ENCODE measurements around the gene CEMIP.
"Not testable (repeated sequence)": the region's sequence is repeated elsewhere in the genome, so short reads cannot be mapped to it uniquely, and the experiment has no call there.

CEMIP gene

GRCh38 chr15:80758130-80758745 lies 20.9 kb upstream of the CEMIP start:
- no peak overlapping the region for H3K4me3 ChIP-seq (ENCODE audit: low read length in 2 of 2)
- no peak overlapping the region for H3K27ac ChIP-seq (ENCODE audit: low read length)
- no peaks in the 10 kb centered on the region for H3K9me3 ChIP-seq (ENCODE audit: control insufficient read depth in 2 of 2, low read length in 2 of 2)
- peaks cover 2 to 3% of the 10 kb centered on the region in 2 donors for H3K36me3 ChIP-seq (ENCODE audit: control insufficient read depth in 2 of 2, insufficient read depth in 2 of 2, low read length in 2 of 2)
- H3K9ac ChIP-seq (ENCODE audit: low read length in 2 of 2), result no peak overlapping the region
- no peaks in the 10 kb centered on the region for H3K27me3 ChIP-seq (ENCODE audit: control insufficient read depth in 1 of 2, insufficient read depth in 2 of 2, low read length in 2 of 2)
- no peaks in the 10 kb centered on the region for H3K4me1 ChIP-seq (ENCODE audit: control insufficient read depth, insufficient read depth, low read length)

- Histone ChIP-seq H3K9me3 (ENCODE audit: control insufficient read depth in 2 of 2, low read length in 2 of 2) (no peaks in the 10 kb centered on the region), H3K27me3 (ENCODE audit: control insufficient read depth in 1 of 2, insufficient read depth in 2 of 2, low read length in 2 of 2) (no peaks in the 10 kb centered on the region), H3K27ac (ENCODE audit: low read length) (no peak overlapping the region), H3K36me3 (ENCODE audit: control insufficient read depth in 2 of 2, insufficient read depth in 2 of 2, low read length in 2 of 2) (no peaks in the 10 kb centered on the region), H3K4me3 (ENCODE audit: low read length in 2 of 2) (no peak overlapping the region), H3K9ac (ENCODE audit: low read length in 2 of 2) (no peak overlapping the region), H3K4me1 (ENCODE audit: control insufficient read depth, insufficient read depth, low read length) (no peaks in the 10 kb centered on the region)
Observed at GRCh38 chr15:80760960-80761359, 18.2 kb upstream of the CEMIP start.

GRCh38 chr15:80761754-80762153 lies 17.4 kb upstream of the CEMIP start:
- H3K36me3 ChIP-seq (ENCODE audit: control insufficient read depth in 2 of 2, insufficient read depth in 2 of 2, low read length in 2 of 2), result no peaks in the 10 kb centered on the region
- no peaks in the 10 kb centered on the region for H3K4me1 ChIP-seq (ENCODE audit: control insufficient read depth, insufficient read depth, low read length)
- H3K9me3 ChIP-seq (ENCODE audit: control insufficient read depth in 2 of 2, low read length in 2 of 2), result no peaks in the 10 kb centered on the region
- H3K4me3 ChIP-seq (ENCODE audit: low read length in 2 of 2), result no peak overlapping the region
- H3K27me3 ChIP-seq (ENCODE audit: control insufficient read depth in 1 of 2, insufficient read depth in 2 of 2, low read length in 2 of 2), result no peaks in the 10 kb centered on the region
- no peak overlapping the region for H3K9ac ChIP-seq (ENCODE audit: low read length in 2 of 2)
- no peak overlapping the region for H3K27ac ChIP-seq (ENCODE audit: low read length)

DNA sequence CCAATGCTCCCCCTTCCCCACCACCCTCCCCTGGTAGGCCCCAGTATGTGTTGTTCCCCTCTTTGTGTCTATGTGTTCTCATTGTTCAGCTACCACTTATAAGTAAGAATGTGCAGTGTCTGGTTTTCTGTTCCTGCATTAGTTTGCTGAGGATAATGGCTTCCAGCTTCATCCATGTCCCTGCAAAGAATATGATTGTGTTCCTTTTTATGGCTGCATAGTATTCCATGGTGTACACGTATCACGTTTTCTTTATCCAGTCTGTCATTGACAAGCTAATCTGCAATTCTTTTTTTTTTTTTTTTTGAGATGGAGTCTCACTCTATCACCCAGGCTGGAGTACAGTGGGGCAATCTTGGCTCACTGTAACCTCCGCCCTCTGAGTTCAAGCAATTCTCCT lies 15.9 kb upstream of the CEMIP start:
- not testable (repeated sequence) for H3K9ac ChIP-seq (ENCODE audit: low read length in 2 of 2); H3K4me3 ChIP-seq (ENCODE audit: low read length in 2 of 2); H3K9me3 ChIP-seq (ENCODE audit: control insufficient read depth in 2 of 2, low read length in 2 of 2); H3K4me1 ChIP-seq (ENCODE audit: control insufficient read depth, insufficient read depth, low read length); H3K27ac ChIP-seq (ENCODE audit: low read length); H3K36me3 ChIP-seq (ENCODE audit: control insufficient read depth in 2 of 2, insufficient read depth in 2 of 2, low read length in 2 of 2); H3K27me3 ChIP-seq (ENCODE audit: control insufficient read depth in 1 of 2, insufficient read depth in 2 of 2, low read length in 2 of 2)

GRCh38 chr15:80764535-80764934 lies 14.6 kb upstream of the CEMIP start:
- H3K9me3 ChIP-seq (ENCODE audit: control insufficient read depth in 2 of 2, low read length in 2 of 2), result no peaks in the 10 kb centered on the region
- no peaks in the 10 kb centered on the region for H3K27me3 ChIP-seq (ENCODE audit: control insufficient read depth in 1 of 2, insufficient read depth in 2 of 2, low read length in 2 of 2)
- H3K36me3 ChIP-seq (ENCODE audit: control insufficient read depth in 2 of 2, insufficient read depth in 2 of 2, low read length in 2 of 2), result no peaks in the 10 kb centered on the region
- H3K4me1 ChIP-seq (ENCODE audit: control insufficient read depth, insufficient read depth, low read length), result no peaks in the 10 kb centered on the region
- H3K9ac ChIP-seq (ENCODE audit: low read length in 2 of 2), result no peak overlapping the region
- H3K4me3 ChIP-seq (ENCODE audit: low read length in 2 of 2), result no peak overlapping the region
- no peak overlapping the region for H3K27ac ChIP-seq (ENCODE audit: low read length)

- H3K4me1 ChIP-seq (ENCODE audit: control insufficient read depth, insufficient read depth, low read length), result no peaks in the 10 kb centered on the region
- no peak overlapping the region for H3K27ac ChIP-seq (ENCODE audit: low read length)
- H3K36me3 ChIP-seq (ENCODE audit: control insufficient read depth in 2 of 2, insufficient read depth in 2 of 2, low read length in 2 of 2), result no peaks in the 10 kb centered on the region
Observed at GRCh38 chr15:80766275-80766674, 12.9 kb upstream of the CEMIP start.

DNA sequence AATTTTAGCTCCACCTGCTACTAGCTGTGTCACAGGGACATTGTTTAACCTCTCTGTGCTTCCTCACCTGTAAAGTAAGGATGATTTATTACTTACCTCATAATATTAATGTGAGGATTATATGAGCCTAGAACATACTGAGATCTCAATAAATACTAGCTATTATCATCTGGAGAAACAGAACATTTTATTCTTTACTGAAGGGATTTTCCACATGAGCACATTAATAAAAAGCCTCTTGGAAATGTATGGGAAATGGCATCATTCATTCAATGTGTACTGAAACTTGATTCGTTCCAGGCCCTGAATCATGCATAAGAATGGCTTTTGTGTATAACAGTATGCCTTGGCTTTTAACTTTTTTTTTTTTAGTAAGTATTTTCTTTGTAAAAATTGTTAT lies 11.0 kb upstream of the CEMIP start:
- Histone ChIP-seq H3K27me3 (ENCODE audit: control insufficient read depth in 1 of 2, insufficient read depth in 2 of 2, low read length in 2 of 2) (no peaks in the 10 kb centered on the region), H3K4me1 (ENCODE audit: control insufficient read depth, insufficient read depth, low read length) (no peaks in the 10 kb centered on the region), H3K36me3 (ENCODE audit: control insufficient read depth in 2 of 2, insufficient read depth in 2 of 2, low read length in 2 of 2) (no peaks in the 10 kb centered on the region), H3K9ac (ENCODE audit: low read length in 2 of 2) (no peak overlapping the region), H3K4me3 (ENCODE audit: low read length in 2 of 2) (no peak overlapping the region), H3K9me3 (ENCODE audit: control insufficient read depth in 2 of 2, low read length in 2 of 2) (no peaks in the 10 kb centered on the region), H3K27ac (ENCODE audit: low read length) (no peak overlapping the region)

More at GRCh38 chr15:80766275-80766674, 12.9 kb upstream of the CEMIP start:
- H3K27me3 ChIP-seq (ENCODE audit: control insufficient read depth in 1 of 2, insufficient read depth in 2 of 2, low read length in 2 of 2), result no peaks in the 10 kb centered on the region
- H3K9ac ChIP-seq (ENCODE audit: low read length in 2 of 2), result no peak overlapping the region
- H3K4me3 ChIP-seq (ENCODE audit: low read length in 2 of 2), result no peak overlapping the region
- no peaks in the 10 kb centered on the region for H3K9me3 ChIP-seq (ENCODE audit: control insufficient read depth in 2 of 2, low read length in 2 of 2)

DNA sequence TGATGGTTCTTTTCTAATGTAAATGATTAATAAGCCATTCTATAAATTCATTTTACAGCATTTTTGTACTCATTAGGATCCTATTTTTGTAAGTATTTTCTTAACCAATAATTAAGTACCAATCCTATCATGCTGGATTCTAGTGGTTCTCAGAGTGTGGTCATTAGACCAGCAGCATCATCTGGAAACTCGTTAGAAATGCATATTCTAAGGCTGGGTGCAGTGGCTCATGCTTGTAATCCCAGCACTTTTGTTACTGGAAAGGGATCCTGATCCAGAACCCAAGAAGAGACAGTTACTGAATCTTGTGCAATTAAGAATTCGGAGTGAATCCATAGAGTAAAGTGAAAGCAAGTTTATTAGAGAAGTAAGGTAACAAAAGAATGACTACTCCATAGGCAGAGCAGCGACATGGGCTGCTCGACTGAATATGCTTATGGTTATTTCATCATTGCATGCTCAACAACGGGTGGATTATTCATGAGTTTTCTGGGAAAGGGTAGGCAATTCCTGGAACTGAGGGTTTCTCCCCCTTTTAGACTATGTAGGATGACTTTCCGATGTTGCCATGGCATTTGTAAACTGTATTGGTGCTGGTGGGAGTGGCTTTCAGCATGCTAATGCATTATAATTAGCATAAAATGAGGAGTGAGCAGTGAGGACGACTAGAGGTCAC lies 9.9 kb upstream of the CEMIP start:
- no peaks in the 10 kb centered on the region for H3K4me1 ChIP-seq (ENCODE audit: control insufficient read depth, insufficient read depth, low read length)
- H3K4me3 ChIP-seq (ENCODE audit: low read length in 2 of 2), result no peak overlapping the region
- no peak overlapping the region for H3K27ac ChIP-seq (ENCODE audit: low read length)
- no peaks in the 10 kb centered on the region for H3K9me3 ChIP-seq (ENCODE audit: control insufficient read depth in 2 of 2, low read length in 2 of 2)
- H3K27me3 ChIP-seq (ENCODE audit: control insufficient read depth in 1 of 2, insufficient read depth in 2 of 2, low read length in 2 of 2), result no peaks in the 10 kb centered on the region
- H3K9ac ChIP-seq (ENCODE audit: low read length in 2 of 2), result no peak overlapping the region
- H3K36me3 ChIP-seq (ENCODE audit: control insufficient read depth in 2 of 2, insufficient read depth in 2 of 2, low read length in 2 of 2), result no peaks in the 10 kb centered on the region

DNA sequence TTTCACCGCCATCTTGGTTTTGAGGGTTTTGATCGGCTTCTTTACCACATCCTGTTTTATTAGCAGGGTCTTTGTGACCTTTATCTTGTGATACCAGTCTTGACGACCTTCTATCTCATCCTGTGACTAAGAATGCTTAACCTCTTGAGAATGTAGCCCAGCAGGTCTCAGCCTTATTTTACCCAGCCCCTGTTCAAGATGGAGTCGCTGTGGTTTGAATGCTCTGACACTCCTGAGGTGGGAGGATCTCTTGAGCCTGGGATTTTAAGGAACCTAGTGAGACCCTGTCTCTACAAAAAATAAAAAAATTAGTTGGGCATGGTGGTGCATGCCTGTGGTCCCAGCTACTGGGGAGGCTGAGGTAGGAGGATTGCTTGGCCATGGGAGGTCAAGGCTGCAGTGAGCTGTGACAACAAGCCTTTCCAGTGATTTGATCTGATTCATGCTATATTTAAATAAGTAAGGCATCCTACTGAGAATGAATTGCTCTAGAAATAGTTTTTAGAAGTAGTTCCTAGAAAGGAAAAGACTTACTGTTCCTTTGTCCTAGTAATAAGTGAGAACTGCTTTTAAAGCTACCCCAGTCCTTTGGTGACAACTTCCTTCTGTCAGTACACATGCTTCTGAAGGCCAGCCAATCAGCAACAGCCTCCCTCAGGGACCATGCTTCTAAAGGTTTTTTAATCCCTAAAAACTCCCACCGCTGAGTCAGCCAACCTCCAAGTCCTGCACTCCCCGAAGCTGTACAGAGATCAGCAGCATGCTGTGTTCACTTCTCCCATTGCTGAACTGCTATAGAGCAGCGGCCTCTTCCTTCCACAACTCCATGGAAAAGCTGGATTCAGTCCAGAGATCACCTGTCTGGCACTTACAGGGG lies 9.1 kb upstream of the CEMIP start:
- Histone ChIP-seq H3K4me1 (ENCODE audit: control insufficient read depth, insufficient read depth, low read length) (no peaks in the 10 kb centered on the region), H3K9ac (ENCODE audit: low read length in 2 of 2) (no peak overlapping the region), H3K36me3 (ENCODE audit: control insufficient read depth in 2 of 2, insufficient read depth in 2 of 2, low read length in 2 of 2) (no peaks in the 10 kb centered on the region), H3K27ac (ENCODE audit: low read length) (no peak overlapping the region), H3K9me3 (ENCODE audit: control insufficient read depth in 2 of 2, low read length in 2 of 2) (no peaks in the 10 kb centered on the region), H3K27me3 (ENCODE audit: control insufficient read depth in 1 of 2, insufficient read depth in 2 of 2, low read length in 2 of 2) (no peaks in the 10 kb centered on the region), H3K4me3 (ENCODE audit: low read length in 2 of 2) (no peak overlapping the region)

- Histone ChIP-seq H3K4me3 (ENCODE audit: low read length in 2 of 2) (no peak overlapping the region), H3K9ac (ENCODE audit: low read length in 2 of 2) (no peak overlapping the region), H3K27me3 (ENCODE audit: control insufficient read depth in 1 of 2, insufficient read depth in 2 of 2, low read length in 2 of 2) (peaks cover 0 to 3% of the 10 kb centered on the region in 2 donors), H3K4me1 (ENCODE audit: control insufficient read depth, insufficient read depth, low read length) (peaks cover 9% of the 10 kb centered on the region), H3K9me3 (ENCODE audit: control insufficient read depth in 2 of 2, low read length in 2 of 2) (no peaks in the 10 kb centered on the region), H3K27ac (ENCODE audit: low read length) (no peak overlapping the region), H3K36me3 (ENCODE audit: control insufficient read depth in 2 of 2, insufficient read depth in 2 of 2, low read length in 2 of 2) (no peaks in the 10 kb centered on the region)
Observed at GRCh38 chr15:80773122-80773551, 6.0 kb upstream of the CEMIP start.

Measured in stomach smooth muscle (tissue), 2 donors.